Measurements from ENCODE around the gene LYRM4.

DNA sequence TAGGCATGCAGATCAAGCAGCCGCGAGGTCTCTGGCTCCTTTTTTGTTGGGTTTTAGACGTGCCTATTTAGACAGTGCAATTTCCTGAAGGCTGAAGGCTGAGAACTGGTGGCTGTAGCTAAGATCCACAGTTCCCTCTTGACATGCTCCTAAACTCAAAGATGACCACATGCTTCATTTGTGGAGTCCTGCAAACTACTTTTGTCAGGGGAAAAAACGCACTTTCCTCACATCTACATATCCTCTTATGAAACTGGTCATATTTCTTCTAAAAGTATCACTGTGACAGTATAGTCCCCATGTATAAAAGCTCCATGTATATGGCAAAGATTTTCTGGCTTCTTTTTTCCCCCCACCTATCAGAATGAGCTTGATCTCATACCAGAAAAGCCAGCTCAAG lies 30.7 kb downstream of the LYRM4 start:
- TF ChIP-seq POLR2A (IDR thresholded peaks at IDR 0.05; ENCODE audit: low read depth) = no peak
- TF ChIP-seq POLR2AphosphoS5 (IDR thresholded peaks at IDR 0.05) = no peak
- TF ChIP-seq, protein P1, sequence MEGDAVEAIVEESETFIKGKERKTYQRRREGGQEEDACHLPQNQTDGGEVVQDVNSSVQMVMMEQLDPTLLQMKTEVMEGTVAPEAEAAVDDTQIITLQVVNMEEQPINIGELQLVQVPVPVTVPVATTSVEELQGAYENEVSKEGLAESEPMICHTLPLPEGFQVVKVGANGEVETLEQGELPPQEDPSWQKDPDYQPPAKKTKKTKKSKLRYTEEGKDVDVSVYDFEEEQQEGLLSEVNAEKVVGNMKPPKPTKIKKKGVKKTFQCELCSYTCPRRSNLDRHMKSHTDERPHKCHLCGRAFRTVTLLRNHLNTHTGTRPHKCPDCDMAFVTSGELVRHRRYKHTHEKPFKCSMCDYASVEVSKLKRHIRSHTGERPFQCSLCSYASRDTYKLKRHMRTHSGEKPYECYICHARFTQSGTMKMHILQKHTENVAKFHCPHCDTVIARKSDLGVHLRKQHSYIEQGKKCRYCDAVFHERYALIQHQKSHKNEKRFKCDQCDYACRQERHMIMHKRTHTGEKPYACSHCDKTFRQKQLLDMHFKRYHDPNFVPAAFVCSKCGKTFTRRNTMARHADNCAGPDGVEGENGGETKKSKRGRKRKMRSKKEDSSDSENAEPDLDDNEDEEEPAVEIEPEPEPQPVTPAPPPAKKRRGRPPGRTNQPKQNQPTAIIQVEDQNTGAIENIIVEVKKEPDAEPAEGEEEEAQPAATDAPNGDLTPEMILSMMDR (IDR thresholded peaks at IDR 0.05) = no peak
- no peak for TF ChIP-seq EP300 (IDR thresholded peaks at IDR 0.05)

All from esophagus muscularis mucosa (tissue), 4 donors.